Measurements from ENCODE around the gene RAB25.

GRCh38 chr1:156067262-156067661 is 6.3 kb downstream of the RAB25 start:
- TF ChIP-seq POLR2A (IDR thresholded peaks at IDR 0.05) (no peak), CTCF (IDR thresholded peaks at IDR 0.05) (no peak)

Measured in thyroid gland (tissue), 4 donors.